Activated B cell treated with CpG ODN at 0.5 μM for 24 hours (primary cell): ENCODE data around the gene LIN54. TPM values are rescaled to one million over a fixed set of nuclear protein-coding genes. Genes with fewer than 3 reads are reported as not detected.
"Not testable (repeated sequence)": the region's sequence is repeated elsewhere in the genome, so short reads cannot be mapped to it uniquely, and the experiment has no call there.

Source experiments
- ATAC-seq: fragments of 200-7000 bp; cut with Tn5 transposase; one replicate; pipeline ENCODE4 v1.10.0; 2021; ENCODE audit warnings: low read depth, mild to moderate bottlenecking, moderate library complexity
- CTCF ChIA-PET: fragments of 350-600 bp; sonication (Branson Sonifier 250); formaldehyde crosslinking; loops from one replicate; lab custom pipeline; 2021; ENCODE audit warnings: antibody characterized with exemption; lab: Charles Lee
- POLR2A ChIA-PET: fragments of 350-600 bp; sonication (Branson Sonifier 250); formaldehyde crosslinking; loops from one replicate; lab custom pipeline; 2021; ENCODE audit warnings: antibody characterized with exemption; lab: Charles Lee
- DNase-seq: peaks from one replicate; pipeline ENCODE4 v3.0.0; 2022
- H3K27ac Mint-ChIP-seq: one replicate; pipeline ENCODE4 v1.8.0; 2020; ENCODE audit warnings: mixed read lengths
- H3K27me3 Mint-ChIP-seq: one replicate; pipeline ENCODE4 v1.8.0; 2021; ENCODE audit warnings: mixed read lengths
- H3K36me3 Mint-ChIP-seq: one replicate; pipeline ENCODE4 v1.8.0; 2021; ENCODE audit warnings: low read depth, mixed read lengths
- H3K4me1 Mint-ChIP-seq: one replicate; pipeline ENCODE4 v1.8.0; 2021; ENCODE audit warnings: mixed read lengths
- H3K4me3 Mint-ChIP-seq: one replicate; pipeline ENCODE4 v1.8.0; 2020; ENCODE audit warnings: mild to moderate bottlenecking, mixed read lengths
- H3K9me3 Mint-ChIP-seq: one replicate; pipeline ENCODE4 v1.8.0; 2020; ENCODE audit warnings: mixed read lengths
- intact Hi-C: fragments of 100-400 bp; cut with micrococcal nuclease; formaldehyde crosslinking; loops from one replicate; pipeline ENCODE4 v1.15.1; 2024
- total RNA-seq: library from RNA; stranded (reverse); gene quantifications from 2 replicates; pipeline ENCODE4 v1.2.3, GENCODE V29; 2022
- TF ChIP-seq, protein P1 (sequence below): fragments of 200-600 bp; IDR thresholded peaks from one replicate; pipeline ENCODE4 v1.8.0; 2022; ENCODE audit warnings: antibody characterized with exemption, mild to moderate bottlenecking

The LIN54 gene
- total RNA-seq, 1 donor from 2014 or later: 12.1 TPM

DNA sequence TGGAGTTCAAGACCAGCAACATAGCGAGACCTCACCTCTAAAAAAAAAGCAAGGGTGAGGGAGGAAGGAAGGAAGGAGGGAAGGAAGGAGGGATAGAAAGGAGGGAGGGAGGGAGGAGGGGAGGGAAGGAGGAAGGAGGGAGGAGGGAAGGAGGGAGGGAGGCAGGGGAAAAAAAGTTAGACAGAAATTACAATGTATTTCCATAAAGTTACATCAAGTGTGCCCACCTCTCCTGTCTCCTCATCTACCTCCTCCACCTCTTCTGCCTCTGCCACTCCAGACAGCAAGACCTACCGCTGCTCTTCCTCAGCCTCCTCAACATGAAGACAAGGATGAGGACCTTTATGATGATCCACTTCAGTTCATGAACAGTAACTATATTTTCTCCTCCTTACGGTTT is 8.3 kb downstream of the LIN54 start:
- POLR2A ChIA-PET: no interaction called here
- H3K27ac Mint-ChIP-seq: no peak overlapping the region
- no peaks in the 10 kb centered on the region for H3K27me3 Mint-ChIP-seq
- peaks cover 6% of the 10 kb centered on the region for H3K4me1 Mint-ChIP-seq
- H3K36me3 Mint-ChIP-seq: peaks cover 10% of the 10 kb centered on the region
- H3K4me3 Mint-ChIP-seq: no peak overlapping the region
- DNase-seq: no peak
- TF ChIP-seq, protein P1, sequence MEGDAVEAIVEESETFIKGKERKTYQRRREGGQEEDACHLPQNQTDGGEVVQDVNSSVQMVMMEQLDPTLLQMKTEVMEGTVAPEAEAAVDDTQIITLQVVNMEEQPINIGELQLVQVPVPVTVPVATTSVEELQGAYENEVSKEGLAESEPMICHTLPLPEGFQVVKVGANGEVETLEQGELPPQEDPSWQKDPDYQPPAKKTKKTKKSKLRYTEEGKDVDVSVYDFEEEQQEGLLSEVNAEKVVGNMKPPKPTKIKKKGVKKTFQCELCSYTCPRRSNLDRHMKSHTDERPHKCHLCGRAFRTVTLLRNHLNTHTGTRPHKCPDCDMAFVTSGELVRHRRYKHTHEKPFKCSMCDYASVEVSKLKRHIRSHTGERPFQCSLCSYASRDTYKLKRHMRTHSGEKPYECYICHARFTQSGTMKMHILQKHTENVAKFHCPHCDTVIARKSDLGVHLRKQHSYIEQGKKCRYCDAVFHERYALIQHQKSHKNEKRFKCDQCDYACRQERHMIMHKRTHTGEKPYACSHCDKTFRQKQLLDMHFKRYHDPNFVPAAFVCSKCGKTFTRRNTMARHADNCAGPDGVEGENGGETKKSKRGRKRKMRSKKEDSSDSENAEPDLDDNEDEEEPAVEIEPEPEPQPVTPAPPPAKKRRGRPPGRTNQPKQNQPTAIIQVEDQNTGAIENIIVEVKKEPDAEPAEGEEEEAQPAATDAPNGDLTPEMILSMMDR: no peak
- H3K9me3 Mint-ChIP-seq: no peaks in the 10 kb centered on the region
- ATAC-seq: no peak
- intact Hi-C loops: no loop called here
- CTCF ChIA-PET: no interaction called here

DNA sequence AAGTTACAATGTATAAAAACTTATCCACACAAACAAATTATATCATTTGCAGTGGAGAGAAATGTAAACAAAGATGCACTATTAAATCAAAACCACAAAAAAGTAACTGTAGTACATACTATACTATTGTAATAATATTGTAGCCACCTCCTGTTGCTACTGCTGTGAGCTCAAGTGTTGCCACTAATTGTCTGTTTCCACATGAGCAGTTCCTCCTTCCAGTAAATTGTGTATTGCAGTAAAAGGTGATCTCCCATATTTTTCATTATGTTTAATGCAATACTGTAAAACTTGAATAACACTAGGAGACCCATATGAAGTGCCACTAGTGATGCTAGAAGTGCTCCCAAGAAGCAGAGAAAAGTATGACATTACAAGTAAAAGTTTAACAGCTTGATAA is 11.7 kb downstream of the LIN54 start:
- CTCF ChIA-PET: interaction anchor here (0.7 kb wide), 1 partner anchor 197 kb away, joined by 3 read pairs; no protein-coding TSS in a partner anchor
- no peaks in the 10 kb centered on the region for H3K27me3 Mint-ChIP-seq

DNA sequence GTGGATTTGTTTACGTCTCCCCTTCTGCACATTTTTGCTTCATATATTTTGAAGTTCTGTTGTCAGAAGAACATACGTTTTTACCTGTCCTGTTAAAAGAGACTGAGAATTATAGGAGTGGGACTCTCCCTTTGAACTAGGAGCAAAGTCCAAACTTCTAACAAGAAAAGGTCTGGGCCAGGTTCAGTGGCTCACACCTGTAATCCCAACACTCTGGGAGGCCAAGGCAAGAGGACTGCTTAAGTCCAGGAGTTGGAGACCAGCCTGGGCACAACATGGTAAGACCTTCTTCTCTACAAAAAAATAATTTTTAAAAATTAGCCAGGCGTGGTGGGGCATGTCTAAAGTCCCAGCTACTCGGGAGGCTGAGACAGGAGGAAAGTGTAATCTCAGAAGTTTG is 15.8 kb downstream of the LIN54 start:
- ChIA-PET CTCF (no interaction called here), POLR2A (no interaction called here)
- H3K4me3 Mint-ChIP-seq: no peak overlapping the region
- intact Hi-C loops: no loop called here
- H3K9me3 Mint-ChIP-seq: no peaks in the 10 kb centered on the region
- H3K4me1 Mint-ChIP-seq: peaks cover 6% of the 10 kb centered on the region
- ATAC-seq: no peak
- H3K36me3 Mint-ChIP-seq: peaks cover 3% of the 10 kb centered on the region
- no peak for DNase-seq
- H3K27ac Mint-ChIP-seq: no peak overlapping the region
- no peaks in the 10 kb centered on the region for H3K27me3 Mint-ChIP-seq
- TF ChIP-seq, protein P1: no peak

More for the DNA sequence above, 11.7 kb downstream of the LIN54 start:
- POLR2A ChIA-PET: interaction anchor here (0.6 kb wide), 1 partner anchor 92 kb away, joined by 11 read pairs; no protein-coding TSS in a partner anchor
- H3K4me3 Mint-ChIP-seq: no peak overlapping the region
- intact Hi-C loops: no loop called here
- TF ChIP-seq, protein P1: no peak
- no peak overlapping the region for H3K27ac Mint-ChIP-seq
- H3K4me1 Mint-ChIP-seq: no peaks in the 10 kb centered on the region
- no peak for ATAC-seq
- H3K36me3 Mint-ChIP-seq: peaks cover 7% of the 10 kb centered on the region
- DNase-seq: no peak
- H3K9me3 Mint-ChIP-seq: no peaks in the 10 kb centered on the region

DNA sequence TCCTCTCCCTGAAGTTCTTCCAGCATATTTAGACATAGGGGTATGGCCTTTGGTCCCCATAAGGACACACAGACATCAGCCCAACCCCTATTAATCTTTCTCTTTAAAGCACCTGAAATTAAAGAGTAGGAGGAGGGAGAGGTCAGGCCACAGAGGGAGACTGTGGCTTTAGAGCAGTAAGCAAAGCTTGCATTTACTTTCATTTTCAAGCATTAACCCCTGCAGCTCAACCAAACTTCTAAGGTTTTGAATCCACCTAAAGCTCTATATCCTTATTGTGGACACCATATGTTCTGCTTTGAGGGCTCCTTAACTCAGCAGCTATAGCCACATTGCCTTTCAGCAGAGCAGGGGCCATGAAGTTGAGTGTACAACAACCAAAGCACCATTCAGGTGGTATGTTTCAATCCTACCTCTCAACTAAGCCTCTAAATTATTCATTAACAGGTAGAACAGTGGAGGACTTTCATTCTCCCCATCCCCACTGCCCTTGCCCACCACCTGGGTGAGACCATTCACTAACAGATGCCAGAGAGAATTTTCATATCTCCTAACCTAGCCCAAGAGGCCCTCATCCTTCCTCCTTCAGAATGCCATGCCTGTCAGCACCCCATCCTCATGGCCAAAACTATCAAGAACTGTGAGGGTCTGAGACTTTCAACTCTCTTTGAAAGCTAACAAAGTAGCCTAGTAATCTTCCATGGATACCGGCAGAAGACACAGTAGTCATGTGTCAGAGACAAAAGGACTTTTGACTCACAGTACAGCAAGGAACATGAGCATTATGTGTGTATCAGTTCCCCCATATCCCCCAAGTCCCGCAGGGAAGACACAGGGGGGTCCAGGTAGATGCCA is 20.8 kb downstream of the LIN54 start:
- Mint-ChIP-seq H3K4me1 (peaks cover 14% of the 10 kb centered on the region), H3K27me3 (no peaks in the 10 kb centered on the region), H3K36me3 (peaks cover 7% of the 10 kb centered on the region), H3K9me3 (no peaks in the 10 kb centered on the region), H3K27ac (no peak overlapping the region), H3K4me3 (no peak overlapping the region)
- ATAC-seq (peak; percentile 37), DNase-seq (no peak)
- TF ChIP-seq, protein P1: no peak
- ChIA-PET CTCF (no interaction called here), POLR2A (interaction anchor here (1.5 kb wide), 1 partner anchor 45 kb away, joined by 4 read pairs; the partner anchor contains the start of gene COPS4)
- intact Hi-C loops: no loop called here

DNA sequence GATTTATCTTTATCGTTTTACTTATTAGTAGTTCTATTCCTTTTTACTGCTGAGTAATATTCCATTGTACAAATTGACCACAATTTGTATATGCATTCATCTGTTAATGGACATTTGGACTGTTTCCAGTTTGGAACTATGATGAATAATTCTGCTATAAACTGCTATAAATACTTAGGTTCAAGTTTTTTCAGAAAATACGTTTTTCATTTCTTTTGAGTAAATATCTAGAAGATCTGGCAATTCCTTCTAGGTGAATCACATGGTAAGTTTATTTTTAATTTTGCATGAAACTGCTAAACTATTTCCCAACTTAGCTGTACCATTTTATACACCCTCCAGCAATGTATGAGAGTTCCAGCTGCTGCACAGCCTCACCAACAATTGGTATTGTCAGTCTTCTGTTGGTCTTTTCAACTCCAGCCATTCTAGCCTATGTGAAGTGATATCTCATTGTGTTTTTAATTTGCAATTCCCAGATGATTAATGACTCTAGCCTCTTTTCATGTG is 22.2 kb downstream of the LIN54 start:
- Mint-ChIP-seq H3K36me3 (peaks cover 18% of the 10 kb centered on the region), H3K27ac (no peak overlapping the region), H3K27me3 (no peaks in the 10 kb centered on the region), H3K4me1 (peaks cover 14% of the 10 kb centered on the region), H3K9me3 (no peaks in the 10 kb centered on the region), H3K4me3 (no peak overlapping the region)
- DNase-seq: no peak
- no peak for ATAC-seq
- intact Hi-C loops: no loop called here
- CTCF ChIA-PET: no interaction called here
- TF ChIP-seq, protein P1: no peak
- POLR2A ChIA-PET: no interaction called here

DNA sequence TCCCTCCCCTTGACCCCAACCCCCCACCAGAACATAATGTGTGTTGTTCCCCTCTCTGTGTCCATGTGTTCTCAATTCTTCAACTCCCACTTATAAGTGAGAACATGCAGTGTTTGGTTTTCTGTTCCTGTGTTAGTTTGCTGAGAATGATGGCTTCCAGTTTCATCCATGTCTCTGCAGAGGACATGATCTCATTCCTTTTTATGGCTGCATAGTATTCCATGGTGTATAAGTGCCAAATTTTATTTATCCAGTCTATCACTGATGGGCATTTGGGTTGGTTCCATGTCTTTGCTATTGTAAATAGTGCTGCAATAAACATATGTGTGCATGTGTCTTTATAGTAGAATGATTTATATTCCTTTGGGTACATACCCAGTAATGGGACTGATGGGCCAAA is 23.1 kb downstream of the LIN54 start:
- POLR2A ChIA-PET, ATAC-seq: not testable (repeated sequence)
- peaks cover 14% of the 10 kb centered on the region for H3K4me1 Mint-ChIP-seq

More for the DNA sequence above, 23.1 kb downstream of the LIN54 start:
- H3K27me3 Mint-ChIP-seq, H3K4me3 Mint-ChIP-seq, DNase-seq, H3K9me3 Mint-ChIP-seq, H3K27ac Mint-ChIP-seq, CTCF ChIA-PET, intact Hi-C loops: not testable (repeated sequence)
- H3K36me3 Mint-ChIP-seq: peaks cover 18% of the 10 kb centered on the region
